Uterus (tissue), 4 donors: Measurements from ENCODE around the gene ORC5. TPM values are rescaled to one million over a fixed set of nuclear protein-coding genes. Genes with fewer than 3 reads are reported as not detected.
"Not testable (repeated sequence)": the region's sequence is repeated elsewhere in the genome, so short reads cannot be mapped to it uniquely, and the experiment has no call there.

Experiments used
- DNase-seq, 2 donors: peaks; one replicate each; pipeline ENCODE4 v3.0.0-alpha.2; 2019 to 2020
- H3K27ac ChIP-seq, 2 donors: fragments of 200-600 bp; sonication (generic); 1 replicate in 1 of 2; 2 replicates in 1 of 2; pipeline ENCODE4 v1.5.1; 2016 to 2018
- H3K27me3 ChIP-seq, 2 donors: fragments of 200-600 bp; sonication (generic); one replicate each; pipeline ENCODE4 v1.5.1; 2018 to 2019; ENCODE audit warnings: control low read depth in 1 of 2
- H3K36me3 ChIP-seq, 2 donors: fragments of 200-600 bp; sonication (generic); one replicate each; pipeline ENCODE4 v1.5.1; 2019; ENCODE audit warnings: control low read depth in 1 of 2
- H3K4me1 ChIP-seq, 2 donors: fragments of 200-600 bp; sonication (generic); one replicate each; pipeline ENCODE4 v1.5.1; 2018 to 2019; ENCODE audit warnings: control low read depth in 1 of 2
- H3K4me3 ChIP-seq, 2 donors: fragments of 200-600 bp; sonication (generic); 1 replicate in 1 of 2; 2 replicates in 1 of 2; pipeline ENCODE4 v1.5.1; 2018 to 2019; ENCODE audit warnings: mild to moderate bottlenecking in 1 of 2
- H3K9me3 ChIP-seq, 2 donors: fragments of 200-600 bp; sonication (generic); one replicate each; pipeline ENCODE4 v1.5.1; 2019; ENCODE audit warnings: control low read depth in 1 of 2
- CTCF ChIP-seq, 4 experiments: fragments of 200-600 bp in 2 of 4; fragments of 450-650 bp in 2 of 4; sonication (generic) in 2 of 4; IDR thresholded peaks; one replicate each; pipeline ENCODE4 v1.5.1; 2016 to 2019; ENCODE audit warnings: antibody characterized with exemption in 4 of 4, mild to moderate bottlenecking in 2 of 4, moderate library complexity in 1 of 4
- POLR2A ChIP-seq, 2 donors: fragments of 450-650 bp; IDR thresholded peaks; one replicate each; pipeline ENCODE4 v1.6.1; 2016; ENCODE audit warnings: antibody characterized with exemption in 2 of 2, mild to moderate bottlenecking in 1 of 2, moderate library complexity in 1 of 2
- intact Hi-C: fragments of 100-400 bp; cut with DNase I; formaldehyde crosslinking; loops from one replicate; pipeline ENCODE4 v1.15.1; 2023; ENCODE audit warnings: low total_unique reads
- total RNA-seq, 4 donors: library from RNA; depleted of rRNA in 3 of 4; stranded (reverse); fragments of >200 nt in 3 of 4; gene quantifications; one replicate each; pipeline versions ENCODE4 v1.1.0 to v1.2.4, GENCODE V29; 2014 to 2023
- donor health status: DM: yes; HTN: yes; CAD: no.

ORC5 gene
- total RNA-seq, 4 donors from 2014 or later: 18.5 to 61.9 (median 31.9) TPM

GRCh38 chr7:104196161-104196560 is 11.7 kb downstream of the ORC5 start:
- Histone ChIP-seq H3K9me3 (no peaks in the 10 kb centered on the region), H3K36me3 (no peaks in the 10 kb centered on the region), H3K4me1 (no peaks in the 10 kb centered on the region), H3K27me3 (no peaks in the 10 kb centered on the region), H3K27ac (no peak overlapping the region), H3K4me3 (no peak overlapping the region)
- intact Hi-C loops: no loop called here
- DNase-seq: no peak
- TF ChIP-seq POLR2A (IDR thresholded peaks at IDR 0.05) (no peak), CTCF (IDR thresholded peaks at IDR 0.05) (no peak)

GRCh38 chr7:104192434-104192833 is 15.4 kb downstream of the ORC5 start:
- no peak for TF ChIP-seq POLR2A (IDR thresholded peaks at IDR 0.05)
- no peak for TF ChIP-seq CTCF (IDR thresholded peaks at IDR 0.05)
- Histone ChIP-seq H3K9me3 (no peaks in the 10 kb centered on the region), H3K27me3 (no peaks in the 10 kb centered on the region), H3K4me3 (no peak overlapping the region), H3K27ac (no peak overlapping the region), H3K4me1 (no peaks in the 10 kb centered on the region), H3K36me3 (no peaks in the 10 kb centered on the region)
- DNase-seq: no peak
- intact Hi-C loops: no loop called here

- Histone ChIP-seq H3K36me3 (no peaks in the 10 kb centered on the region), H3K4me3 (no peak overlapping the region), H3K27ac (no peak overlapping the region), H3K27me3 (no peaks in the 10 kb centered on the region), H3K9me3 (no peaks in the 10 kb centered on the region), H3K4me1 (no peaks in the 10 kb centered on the region)
- TF ChIP-seq CTCF (IDR thresholded peaks at IDR 0.05) (no peak), POLR2A (IDR thresholded peaks at IDR 0.05) (no peak)
- intact Hi-C loops: no loop called here
- no peak for DNase-seq
These were observed 22.5 kb downstream of the ORC5 start for GRCh38 chr7:104185346-104185745.

GRCh38 chr7:104179178-104179577 is 28.6 kb downstream of the ORC5 start:
- H3K4me3 ChIP-seq: no peak overlapping the region
- no peaks in the 10 kb centered on the region for H3K36me3 ChIP-seq
- no peaks in the 10 kb centered on the region for H3K4me1 ChIP-seq
- H3K27me3 ChIP-seq: no peaks in the 10 kb centered on the region
- H3K27ac ChIP-seq: no peak overlapping the region
- no peak for TF ChIP-seq CTCF (IDR thresholded peaks at IDR 0.05)
- no peak for TF ChIP-seq POLR2A (IDR thresholded peaks at IDR 0.05)
- intact Hi-C loops: no loop called here
- no peaks in the 10 kb centered on the region for H3K9me3 ChIP-seq
- no peak for DNase-seq

- intact Hi-C loops, H3K27me3 ChIP-seq, H3K4me1 ChIP-seq, H3K27ac ChIP-seq, H3K9me3 ChIP-seq, H3K36me3 ChIP-seq, DNase-seq, H3K4me3 ChIP-seq: not testable (repeated sequence)
These were observed 30.2 kb downstream of the ORC5 start for GRCh38 chr7:104177565-104178083.

GRCh38 chr7:104176332-104176731 is 31.5 kb downstream of the ORC5 start:
- no peak for DNase-seq
- H3K36me3 ChIP-seq: no peaks in the 10 kb centered on the region
- H3K4me1 ChIP-seq: no peaks in the 10 kb centered on the region
- no peaks in the 10 kb centered on the region for H3K27me3 ChIP-seq
- no peak overlapping the region for H3K27ac ChIP-seq
- TF ChIP-seq POLR2A (IDR thresholded peaks at IDR 0.05): no peak
- TF ChIP-seq CTCF (IDR thresholded peaks at IDR 0.05): no peak
- no peak overlapping the region for H3K4me3 ChIP-seq
- H3K9me3 ChIP-seq: no peaks in the 10 kb centered on the region
- intact Hi-C loops: no loop called here
